Lower lobe of right lung (tissue), 2 donors: ENCODE data around the gene AMHR2. TPM values are rescaled to one million over a fixed set of nuclear protein-coding genes. Genes with fewer than 3 reads are reported as not detected.
"Not testable (repeated sequence)": the region's sequence is repeated elsewhere in the genome, so short reads cannot be mapped to it uniquely, and the experiment has no call there.

Experiments
- ATAC-seq, 2 donors: fragments of 200-7000 bp; cut with Tn5 transposase; one replicate each; pipeline ENCODE4 v1.9.1; 2020 to 2022; ENCODE audit warnings: mild to moderate bottlenecking in 2 of 2, moderate library complexity in 2 of 2
- DNase-seq: peaks from one replicate; pipeline ENCODE4 v3.0.0-alpha.2; 2020
- H3K27ac ChIP-seq: fragments of 200-600 bp; one replicate; pipeline ENCODE4 v1.8.0; 2022
- H3K27me3 ChIP-seq: fragments of 200-600 bp; one replicate; pipeline ENCODE4 v1.8.0; 2022; ENCODE audit warnings: low read depth
- H3K36me3 ChIP-seq: fragments of 200-600 bp; one replicate; pipeline ENCODE4 v1.8.0; 2022; ENCODE audit warnings: mild to moderate bottlenecking
- H3K4me1 ChIP-seq: fragments of 200-600 bp; one replicate; pipeline ENCODE4 v1.8.0; 2022
- H3K4me3 ChIP-seq: fragments of 200-600 bp; one replicate; pipeline ENCODE4 v1.8.0; 2022; ENCODE audit warnings: mild to moderate bottlenecking
- H3K9me3 ChIP-seq: fragments of 200-600 bp; one replicate; pipeline ENCODE4 v1.8.0; 2022
- CTCF ChIP-seq: fragments of 200-600 bp; IDR thresholded peaks from one replicate; pipeline ENCODE4 v1.8.0; 2022; ENCODE audit warnings: antibody characterized with exemption, mild to moderate bottlenecking
- intact Hi-C: fragments of 100-400 bp; cut with DNase I; formaldehyde crosslinking; loops from one replicate; pipeline ENCODE4 v1.11.0; 2022
- total RNA-seq: library from RNA; stranded (reverse); fragmentation: NEBNext Ultra II Directional; extraction: Animal tissue kit (Norgen Biotek cat#: 25700); gene quantifications from one replicate; pipeline ENCODE4 v1.2.1, GENCODE V29; 2021
- donor health status: DM: no; HTN: yes; CAD: no; lungs with severe emphysema.

The AMHR2 gene
- total RNA-seq, 1 donor from 2014 or later = 1.2 TPM

DNA sequence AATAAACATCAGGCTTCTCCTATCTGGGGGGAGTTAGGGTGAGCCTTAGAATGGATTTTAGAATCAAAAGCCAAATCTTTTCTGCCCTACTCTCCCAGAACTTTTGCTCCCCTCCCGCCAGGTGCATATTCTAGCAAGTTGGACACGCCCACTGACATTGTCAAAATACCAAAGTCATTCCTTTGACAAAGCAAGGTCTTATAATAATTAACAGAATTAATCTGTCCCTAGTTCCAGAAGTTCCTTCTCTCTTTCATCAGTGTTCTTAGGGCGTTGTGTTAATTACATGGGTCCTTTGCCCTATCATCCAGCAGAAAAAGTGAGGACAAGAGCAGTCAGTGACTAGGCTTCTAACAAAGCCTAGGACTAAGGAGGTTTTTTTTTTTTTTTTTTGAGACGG, 20.3 kb downstream of the AMHR2 start:
- H3K36me3 ChIP-seq = peaks cover 56% of the 10 kb centered on the region

GRCh38 chr12:53444593-53445325, 21.1 kb downstream of the AMHR2 start:
- H3K36me3 ChIP-seq = peaks cover 56% of the 10 kb centered on the region
- H3K27ac ChIP-seq, H3K9me3 ChIP-seq, ATAC-seq, DNase-seq, H3K27me3 ChIP-seq, intact Hi-C loops, H3K4me3 ChIP-seq: not testable (repeated sequence)
- peaks cover 42% of the 10 kb centered on the region for H3K4me1 ChIP-seq

More for the DNA sequence above, 20.3 kb downstream of the AMHR2 start:
- Histone ChIP-seq H3K27ac (no peak overlapping the region), H3K9me3 (no peaks in the 10 kb centered on the region), H3K4me3 (no peak overlapping the region), H3K4me1 (peaks cover 42% of the 10 kb centered on the region), H3K27me3 (no peaks in the 10 kb centered on the region)
- TF ChIP-seq CTCF = no peak
- DNase-seq (no peak), ATAC-seq (no peak)
- intact Hi-C loops = no loop called here

DNA sequence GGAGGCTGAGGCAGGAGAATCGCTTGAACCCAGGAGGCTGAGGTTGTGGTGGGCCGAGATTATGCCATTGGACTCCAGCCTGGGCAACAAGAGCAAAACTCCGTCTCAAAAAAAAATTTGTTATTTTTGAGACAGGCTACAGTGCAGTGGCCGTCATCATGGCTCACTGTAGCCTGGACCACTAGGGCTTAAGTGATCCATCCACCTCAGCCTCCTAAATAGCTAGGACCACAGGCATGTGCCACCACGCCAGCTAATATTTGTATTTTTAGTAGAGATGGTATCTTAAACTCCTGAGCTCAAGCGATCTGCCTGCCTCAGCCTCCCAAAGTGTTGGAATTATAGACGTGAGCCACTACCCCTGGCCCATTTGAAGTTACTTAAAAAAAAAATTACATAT, 27.3 kb downstream of the AMHR2 start:
- no peak for ATAC-seq
- DNase-seq = no peak
- peaks cover 53% of the 10 kb centered on the region for H3K36me3 ChIP-seq
- H3K4me3 ChIP-seq = no peak overlapping the region
- peaks cover 25% of the 10 kb centered on the region for H3K4me1 ChIP-seq
- TF ChIP-seq CTCF = no peak
- H3K27me3 ChIP-seq = no peaks in the 10 kb centered on the region
- H3K9me3 ChIP-seq = no peaks in the 10 kb centered on the region
- no peak overlapping the region for H3K27ac ChIP-seq
- intact Hi-C loops = no loop called here

- peaks cover 24% of the 10 kb centered on the region for H3K4me1 ChIP-seq
- no peaks in the 10 kb centered on the region for H3K9me3 ChIP-seq
- H3K4me3 ChIP-seq = peak within 1 kb of the TSS; percentile 75
- DNase-seq = peak; percentile 98
- H3K27ac ChIP-seq = peak within 1 kb of the TSS; percentile 94
- peaks cover 53% of the 10 kb centered on the region for H3K36me3 ChIP-seq
- no peaks in the 10 kb centered on the region for H3K27me3 ChIP-seq
- peak; percentile 88 for TF ChIP-seq CTCF
- intact Hi-C loops = no loop called here
- peak; percentile 98 for ATAC-seq
These were observed 28.1 kb downstream of the AMHR2 start, which contains the start of gene PCBP2 for GRCh38 chr12:53451661-53452158. Gene PCBP2 (plus strand): TSS chr12:53452102. CDS start chr12:53454801, 2,699 bp downstream.

DNA sequence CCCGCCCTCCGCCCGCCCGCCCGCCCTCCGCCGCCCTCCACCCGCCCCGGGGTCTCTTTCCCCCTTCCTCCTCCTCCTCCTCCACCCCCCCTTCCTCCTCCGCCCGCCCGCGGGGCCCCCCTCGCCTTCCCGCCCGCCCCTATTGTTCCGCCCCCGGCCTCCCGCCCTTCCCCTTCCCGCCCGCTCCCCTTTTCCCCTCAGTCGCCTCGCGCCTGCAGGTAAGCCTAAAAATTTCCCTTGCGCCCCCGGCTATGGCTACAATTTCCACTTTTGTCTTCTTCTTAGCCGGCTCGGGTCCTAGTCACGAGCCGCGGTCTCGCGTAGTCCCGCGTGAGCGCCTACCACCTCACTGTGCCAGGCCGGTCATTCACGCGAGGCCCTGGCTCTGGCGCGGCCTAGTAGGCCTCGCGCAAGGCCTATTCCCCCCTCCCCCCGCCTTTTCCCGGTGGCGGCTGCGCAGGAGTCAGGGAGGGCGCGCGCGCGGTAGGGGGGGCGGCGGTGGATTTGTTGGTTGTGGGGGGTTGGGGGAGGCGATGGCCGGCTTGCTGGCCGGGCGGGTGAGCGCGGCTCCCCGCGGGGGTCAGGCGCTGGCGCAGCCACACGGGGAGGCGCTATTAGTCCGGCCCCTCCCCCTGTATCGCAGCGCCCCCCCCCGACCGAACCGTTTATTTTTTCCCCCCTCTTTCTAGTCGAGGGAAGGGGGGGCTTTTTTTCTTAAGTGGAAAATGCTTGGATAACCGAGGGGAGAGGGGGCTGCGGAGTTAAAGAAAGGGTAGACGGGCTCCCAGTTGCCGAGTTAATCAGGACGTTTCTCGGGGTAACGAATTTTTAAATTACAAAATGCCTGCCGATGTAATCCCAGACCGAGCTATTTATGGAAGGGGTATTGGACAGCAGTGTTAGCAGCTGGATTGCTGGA, 28.8 kb downstream of the AMHR2 start:
- ATAC-seq = peak; percentile 88 to 89
- Histone ChIP-seq H3K27ac (peak overlapping the region; percentile 94), H3K36me3 (peaks cover 53% of the 10 kb centered on the region), H3K9me3 (no peaks in the 10 kb centered on the region), H3K4me3 (peak overlapping the region; percentile 75), H3K4me1 (peaks cover 24% of the 10 kb centered on the region), H3K27me3 (no peaks in the 10 kb centered on the region)
- peak; percentile 39 for TF ChIP-seq CTCF
- peak; percentile 91 for DNase-seq
- intact Hi-C loops = no loop called here
